Vagina (tissue), 2 donors: ENCODE results near the gene NCAPG2.

Experiments
- POLR2A ChIP-seq, 2 donors: fragments of 450-650 bp; IDR thresholded peaks; one replicate each; pipeline ENCODE4 v1.6.1; 2017; ENCODE audit warnings: antibody characterized with exemption in 2 of 2, mild to moderate bottlenecking in 2 of 2, moderate library complexity in 2 of 2
- TF ChIP-seq, protein P1 (sequence below), 3 experiments: fragments of 450-650 bp in 2 of 3; fragments of 200-600 bp in 1 of 3; sonication (generic) in 1 of 3; IDR thresholded peaks; one replicate each; pipeline ENCODE4 v1.5.1; 2017 to 2019; ENCODE audit warnings: antibody characterized with exemption in 3 of 3, mild to moderate bottlenecking in 2 of 3, moderate library complexity in 2 of 3

DNA sequence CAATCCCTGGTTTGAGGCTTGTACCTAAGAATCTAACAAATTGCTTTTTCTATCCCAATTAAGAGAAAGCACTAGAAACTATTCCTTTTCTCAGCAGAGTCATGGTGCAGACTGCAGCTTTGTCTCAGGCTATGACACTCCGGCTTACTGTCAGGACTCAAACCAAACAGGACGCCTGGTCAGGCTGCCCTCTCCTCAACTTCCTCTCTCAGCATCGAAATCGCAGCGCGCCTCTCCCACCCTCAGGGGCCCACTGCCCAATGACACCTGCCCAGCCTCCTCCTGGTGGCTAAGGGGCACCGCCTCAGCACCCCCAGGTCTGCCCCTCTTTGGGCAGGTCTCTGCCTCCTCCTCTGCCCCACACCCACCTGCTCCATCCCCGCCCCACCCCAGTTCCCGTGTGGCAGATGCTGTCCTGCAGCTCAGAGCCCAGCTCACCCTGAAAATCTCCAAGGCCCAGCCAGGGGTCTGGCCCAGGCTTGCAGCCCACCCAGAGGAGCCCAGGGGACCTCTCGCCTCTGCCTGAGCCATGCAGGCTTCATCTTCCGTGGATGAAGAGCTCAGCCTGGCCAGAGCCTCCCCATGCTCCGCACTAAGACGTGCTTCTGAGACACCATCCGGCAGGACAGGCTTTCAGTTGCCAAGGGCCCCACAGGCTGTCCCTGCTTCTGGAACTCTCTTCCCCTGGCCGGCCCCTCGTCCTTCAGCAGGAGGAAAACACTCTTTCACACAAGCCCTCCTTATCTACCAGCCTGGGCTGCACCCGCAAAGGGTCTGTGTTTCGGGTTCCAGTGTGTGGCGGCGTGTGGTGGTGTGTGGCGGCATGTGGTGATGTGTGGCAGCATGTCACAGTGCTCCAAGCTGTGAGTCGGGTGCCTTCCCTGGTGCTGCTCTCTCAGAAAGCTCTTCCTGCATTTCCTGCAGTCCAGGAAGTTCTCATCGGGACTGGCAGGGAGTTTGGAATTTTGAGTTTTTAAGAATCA is 100.5 kb downstream of the NCAPG2 start:
- TF ChIP-seq, protein P1, sequence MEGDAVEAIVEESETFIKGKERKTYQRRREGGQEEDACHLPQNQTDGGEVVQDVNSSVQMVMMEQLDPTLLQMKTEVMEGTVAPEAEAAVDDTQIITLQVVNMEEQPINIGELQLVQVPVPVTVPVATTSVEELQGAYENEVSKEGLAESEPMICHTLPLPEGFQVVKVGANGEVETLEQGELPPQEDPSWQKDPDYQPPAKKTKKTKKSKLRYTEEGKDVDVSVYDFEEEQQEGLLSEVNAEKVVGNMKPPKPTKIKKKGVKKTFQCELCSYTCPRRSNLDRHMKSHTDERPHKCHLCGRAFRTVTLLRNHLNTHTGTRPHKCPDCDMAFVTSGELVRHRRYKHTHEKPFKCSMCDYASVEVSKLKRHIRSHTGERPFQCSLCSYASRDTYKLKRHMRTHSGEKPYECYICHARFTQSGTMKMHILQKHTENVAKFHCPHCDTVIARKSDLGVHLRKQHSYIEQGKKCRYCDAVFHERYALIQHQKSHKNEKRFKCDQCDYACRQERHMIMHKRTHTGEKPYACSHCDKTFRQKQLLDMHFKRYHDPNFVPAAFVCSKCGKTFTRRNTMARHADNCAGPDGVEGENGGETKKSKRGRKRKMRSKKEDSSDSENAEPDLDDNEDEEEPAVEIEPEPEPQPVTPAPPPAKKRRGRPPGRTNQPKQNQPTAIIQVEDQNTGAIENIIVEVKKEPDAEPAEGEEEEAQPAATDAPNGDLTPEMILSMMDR (IDR thresholded peaks at IDR 0.05): no peak
- no peak for TF ChIP-seq POLR2A (IDR thresholded peaks at IDR 0.05)
